Peyer's patch (tissue), 4 donors: ENCODE results near the gene FAM83E.

Experiments used
- CTCF ChIP-seq, 6 experiments: fragments of 450-650 bp in 4 of 6; fragments of 200-600 bp in 2 of 6; sonication (generic) in 1 of 6; IDR thresholded peaks; one replicate each; pipeline ENCODE4 v1.5.1; 2017 to 2019; ENCODE audit warnings: antibody characterized with exemption in 6 of 6, mild to moderate bottlenecking in 3 of 6, moderate library complexity in 1 of 6
- POLR2A ChIP-seq, 2 donors: fragments of 450-650 bp; IDR thresholded peaks; one replicate each; pipeline ENCODE4 v1.5.1; 2017; ENCODE audit warnings: antibody characterized with exemption in 2 of 2, mild to moderate bottlenecking in 2 of 2, moderate library complexity in 2 of 2

GRCh38 chr19:48654299-48655059, 39.6 kb upstream of the FAM83E start:
- TF ChIP-seq CTCF (IDR thresholded peaks at IDR 0.05) (no peak), POLR2A (IDR thresholded peaks at IDR 0.05) (no peak)
